GM12873 (cell line): ENCODE measurements around the gene CDCA7L.

ENCODE experiments used
- TF ChIP-seq, protein P1 (sequence below): IDR thresholded peaks from 2 replicates; pipeline ENCODE4 v1.5.1; 2012; ENCODE audit warnings: low read depth, mild to moderate bottlenecking, moderate library complexity, low read length, control low read depth; ENCODE audit not compliant: insufficient read depth; ENCODE audit errors: missing control alignments

CDCA7L gene

GRCh38 chr7:21953781-21954180, 8.1 kb upstream of the CDCA7L start:
- TF ChIP-seq, protein P1, sequence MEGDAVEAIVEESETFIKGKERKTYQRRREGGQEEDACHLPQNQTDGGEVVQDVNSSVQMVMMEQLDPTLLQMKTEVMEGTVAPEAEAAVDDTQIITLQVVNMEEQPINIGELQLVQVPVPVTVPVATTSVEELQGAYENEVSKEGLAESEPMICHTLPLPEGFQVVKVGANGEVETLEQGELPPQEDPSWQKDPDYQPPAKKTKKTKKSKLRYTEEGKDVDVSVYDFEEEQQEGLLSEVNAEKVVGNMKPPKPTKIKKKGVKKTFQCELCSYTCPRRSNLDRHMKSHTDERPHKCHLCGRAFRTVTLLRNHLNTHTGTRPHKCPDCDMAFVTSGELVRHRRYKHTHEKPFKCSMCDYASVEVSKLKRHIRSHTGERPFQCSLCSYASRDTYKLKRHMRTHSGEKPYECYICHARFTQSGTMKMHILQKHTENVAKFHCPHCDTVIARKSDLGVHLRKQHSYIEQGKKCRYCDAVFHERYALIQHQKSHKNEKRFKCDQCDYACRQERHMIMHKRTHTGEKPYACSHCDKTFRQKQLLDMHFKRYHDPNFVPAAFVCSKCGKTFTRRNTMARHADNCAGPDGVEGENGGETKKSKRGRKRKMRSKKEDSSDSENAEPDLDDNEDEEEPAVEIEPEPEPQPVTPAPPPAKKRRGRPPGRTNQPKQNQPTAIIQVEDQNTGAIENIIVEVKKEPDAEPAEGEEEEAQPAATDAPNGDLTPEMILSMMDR: no peak

GRCh38 chr7:21948887-21949540, 3.3 kb upstream of the CDCA7L start:
- TF ChIP-seq, protein P1: no peak

- TF ChIP-seq, protein P1: no peak
Observed at GRCh38 chr7:21948364-21948763, 2.7 kb upstream of the CDCA7L start.

- TF ChIP-seq, protein P1: no peak
Observed at GRCh38 chr7:21947946-21948345, 2.2 kb upstream of the CDCA7L start.

DNA sequence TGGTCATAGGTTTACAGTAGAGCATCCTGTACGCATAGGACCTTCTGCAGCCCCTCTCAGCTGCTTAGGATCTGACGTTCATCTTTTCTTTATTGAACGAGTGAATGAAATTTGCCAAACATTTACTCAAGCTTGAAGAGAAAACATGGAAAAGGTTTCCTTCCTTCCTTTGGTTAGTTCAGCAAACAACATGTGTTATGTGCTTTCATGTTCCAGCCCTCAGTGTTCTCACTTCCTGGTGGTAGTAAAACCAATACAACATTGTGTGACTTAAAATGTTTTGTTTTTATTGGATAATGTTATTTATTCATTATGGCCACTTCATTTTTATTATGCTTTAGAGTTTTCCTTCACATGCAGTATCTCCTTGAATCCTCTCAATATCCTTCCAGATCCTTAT, 1.4 kb upstream of the CDCA7L start:
- TF ChIP-seq, protein P1: no peak

- TF ChIP-seq, protein P1: no peak
Observed at GRCh38 chr7:21946222-21946709, 567 bp upstream of the CDCA7L start.

GRCh38 chr7:21944616-21945453, 864 bp downstream of the CDCA7L start:
- TF ChIP-seq, protein P1: no peak
